Measurements from ENCODE around the gene PAX9. TPM values are rescaled to one million over a fixed set of nuclear protein-coding genes. Genes with fewer than 3 reads are reported as not detected.
"Not testable (repeated sequence)": the region's sequence is repeated elsewhere in the genome, so short reads cannot be mapped to it uniquely, and the experiment has no call there.

The PAX9 gene
- total RNA-seq, 1 donor = not detected

- H3K4me1 ChIP-seq (ENCODE audit: insufficient read depth, low read length) = no peaks in the 10 kb centered on the region
Measured at GRCh38 chr14:36682338-36682737, 20.7 kb downstream of the PAX9 start.

GRCh38 chr14:36683083-36683724 is 21.5 kb downstream of the PAX9 start:
- Histone ChIP-seq H3K9me3 (ENCODE audit: low read depth, low read length) (no peaks in the 10 kb centered on the region), H3K27me3 (ENCODE audit: insufficient read depth, low read length) (peaks cover 4% of the 10 kb centered on the region), H3K4me1 (ENCODE audit: insufficient read depth, low read length) (no peaks in the 10 kb centered on the region), H3K4me3 (ENCODE audit: low read length) (no peak overlapping the region)

More at GRCh38 chr14:36682338-36682737, 20.7 kb downstream of the PAX9 start:
- Histone ChIP-seq H3K27me3 (ENCODE audit: insufficient read depth, low read length) (peaks cover 6% of the 10 kb centered on the region), H3K4me3 (ENCODE audit: low read length) (no peak overlapping the region), H3K9me3 (ENCODE audit: low read depth, low read length) (no peaks in the 10 kb centered on the region)

GRCh38 chr14:36684946-36685345 is 23.3 kb downstream of the PAX9 start:
- no peaks in the 10 kb centered on the region for H3K9me3 ChIP-seq (ENCODE audit: low read depth, low read length)
- no peaks in the 10 kb centered on the region for H3K4me1 ChIP-seq (ENCODE audit: insufficient read depth, low read length)
- H3K4me3 ChIP-seq (ENCODE audit: low read length) = no peak overlapping the region
- H3K27me3 ChIP-seq (ENCODE audit: insufficient read depth, low read length) = peaks cover 4% of the 10 kb centered on the region

DNA sequence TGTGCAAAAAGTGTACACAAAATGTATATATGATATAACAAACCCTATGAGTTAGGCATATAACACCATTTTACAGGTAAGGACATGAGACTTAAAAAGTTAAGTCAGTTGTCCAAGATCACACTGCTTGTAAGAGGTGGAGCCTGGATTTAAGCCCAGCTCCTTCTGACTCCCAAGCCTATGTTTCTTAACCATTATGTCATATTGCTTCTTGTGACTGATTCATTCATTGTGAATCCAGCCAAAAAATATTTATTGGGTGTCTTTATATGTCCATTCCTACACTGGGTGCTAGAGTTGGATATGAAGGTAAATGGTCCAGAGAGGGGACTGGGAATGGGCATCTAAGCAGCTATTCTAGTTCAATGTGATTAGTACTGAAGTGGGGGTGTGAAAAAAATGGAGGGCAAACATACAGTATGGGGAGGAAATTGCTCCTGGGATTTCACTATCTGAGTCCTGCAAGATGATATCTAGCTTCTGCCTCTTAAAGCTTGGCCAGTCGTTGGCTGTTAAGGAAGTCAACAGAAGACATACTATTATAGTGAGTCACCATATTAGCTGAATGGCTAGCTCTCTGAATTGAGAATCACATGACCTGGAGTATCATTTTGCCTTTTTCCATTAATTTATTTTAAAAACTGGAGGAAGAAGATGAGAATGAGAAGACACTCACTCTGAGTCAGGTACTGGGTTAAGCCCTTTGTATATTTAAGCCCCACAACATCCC is 28.8 kb downstream of the PAX9 start:
- H3K4me3 ChIP-seq (ENCODE audit: low read length) = no peak overlapping the region
- H3K4me1 ChIP-seq (ENCODE audit: insufficient read depth, low read length) = no peaks in the 10 kb centered on the region

DNA sequence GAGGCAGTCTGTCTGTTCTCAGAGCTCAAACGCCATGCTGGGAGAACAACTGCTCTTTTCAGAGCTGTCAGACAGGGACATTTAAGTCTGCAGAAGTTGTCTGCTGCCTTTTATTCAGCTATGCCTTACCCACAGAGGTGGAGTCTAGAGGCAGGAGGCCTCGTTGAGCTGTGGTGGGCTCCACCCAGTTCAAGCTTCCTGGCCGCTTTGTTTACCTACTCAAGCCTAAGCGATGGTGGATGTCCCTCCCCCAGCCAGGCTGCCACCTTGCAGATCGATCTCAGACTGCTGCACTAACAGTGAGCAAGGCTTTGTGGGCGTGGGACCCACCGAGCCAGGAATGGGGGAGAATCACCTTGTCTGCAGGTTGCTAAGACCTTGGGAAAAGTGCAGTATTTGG is 37.8 kb downstream of the PAX9 start:
- H3K27me3 ChIP-seq (ENCODE audit: insufficient read depth, low read length); H3K4me1 ChIP-seq (ENCODE audit: insufficient read depth, low read length); H3K9me3 ChIP-seq (ENCODE audit: low read depth, low read length); H3K4me3 ChIP-seq (ENCODE audit: low read length): not testable (repeated sequence)

More for the DNA sequence above, 28.8 kb downstream of the PAX9 start:
- Histone ChIP-seq H3K9me3 (ENCODE audit: low read depth, low read length) (no peaks in the 10 kb centered on the region), H3K27me3 (ENCODE audit: insufficient read depth, low read length) (no peaks in the 10 kb centered on the region)

DNA sequence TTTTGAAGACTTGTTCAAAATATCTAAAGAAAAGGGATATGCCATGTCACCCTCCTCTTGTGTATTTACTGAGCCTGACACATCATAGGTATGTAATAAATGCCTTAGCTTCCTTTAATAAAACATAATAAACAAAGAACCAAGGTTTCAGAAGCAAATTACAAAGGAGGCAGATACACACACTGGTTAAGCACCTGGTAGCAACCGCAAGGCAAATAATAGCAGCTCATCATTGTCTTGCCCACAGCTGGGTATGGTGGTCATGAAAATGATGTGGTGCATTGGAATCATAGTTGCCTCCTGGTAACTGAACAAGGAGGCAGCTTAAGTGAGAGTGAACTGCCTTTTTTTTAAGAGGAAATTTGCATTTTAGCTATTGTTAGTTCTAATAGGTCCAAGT is 39.0 kb downstream of the PAX9 start:
- Histone ChIP-seq H3K9me3 (ENCODE audit: low read depth, low read length) (no peaks in the 10 kb centered on the region), H3K4me1 (ENCODE audit: insufficient read depth, low read length) (no peaks in the 10 kb centered on the region), H3K4me3 (ENCODE audit: low read length) (no peak overlapping the region), H3K27me3 (ENCODE audit: insufficient read depth, low read length) (no peaks in the 10 kb centered on the region)

GRCh38 chr14:36701132-36701531 is 39.5 kb downstream of the PAX9 start:
- no peaks in the 10 kb centered on the region for H3K4me1 ChIP-seq (ENCODE audit: insufficient read depth, low read length)
- no peaks in the 10 kb centered on the region for H3K9me3 ChIP-seq (ENCODE audit: low read depth, low read length)
- H3K4me3 ChIP-seq (ENCODE audit: low read length) = no peak overlapping the region
- H3K27me3 ChIP-seq (ENCODE audit: insufficient read depth, low read length) = no peaks in the 10 kb centered on the region

DNA sequence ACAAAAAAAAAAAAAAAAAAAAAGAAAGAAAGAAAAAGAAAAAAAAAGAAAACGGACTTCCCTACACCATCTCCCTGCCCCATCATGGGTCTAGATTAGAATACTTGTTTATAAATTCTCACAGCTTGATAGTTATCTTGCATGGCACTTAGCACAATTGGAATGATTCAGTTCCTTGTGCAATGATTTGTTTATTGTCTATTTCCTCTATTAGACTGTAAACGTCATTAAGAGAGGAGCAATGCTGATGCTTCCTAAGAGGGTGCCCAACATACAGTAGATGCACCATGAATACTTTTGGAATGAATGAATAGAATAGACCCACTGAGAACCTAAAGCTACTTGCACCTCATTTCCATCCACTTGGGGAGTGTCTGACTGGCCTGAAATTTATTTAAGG is 40.8 kb downstream of the PAX9 start:
- no peaks in the 10 kb centered on the region for H3K27me3 ChIP-seq (ENCODE audit: insufficient read depth, low read length)

DNA sequence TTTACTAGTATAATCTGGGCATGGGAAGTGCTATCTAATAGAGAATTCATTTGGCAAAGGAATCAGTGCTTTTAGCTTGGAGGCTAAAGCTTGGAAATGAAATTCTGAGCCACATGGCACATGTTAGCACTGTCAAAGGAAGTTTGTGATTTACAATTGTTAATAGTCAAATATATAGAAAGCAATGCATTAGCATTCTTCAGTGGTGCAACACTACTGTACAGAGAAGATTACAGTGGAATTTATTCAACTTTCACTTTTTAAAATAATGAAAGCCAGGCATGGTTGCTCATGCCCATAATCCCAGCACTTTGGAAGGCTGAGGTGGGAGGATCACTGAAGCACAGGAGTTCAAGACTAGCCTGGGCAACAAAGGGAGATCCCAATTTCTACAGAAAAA is 45.9 kb downstream of the PAX9 start:
- Histone ChIP-seq H3K9me3 (ENCODE audit: low read depth, low read length) (no peaks in the 10 kb centered on the region), H3K4me3 (ENCODE audit: low read length) (no peak overlapping the region), H3K4me1 (ENCODE audit: insufficient read depth, low read length) (no peaks in the 10 kb centered on the region), H3K27me3 (ENCODE audit: insufficient read depth, low read length) (no peaks in the 10 kb centered on the region)

More for the DNA sequence above, 40.8 kb downstream of the PAX9 start:
- no peaks in the 10 kb centered on the region for H3K9me3 ChIP-seq (ENCODE audit: low read depth, low read length)
- H3K4me1 ChIP-seq (ENCODE audit: insufficient read depth, low read length) = no peaks in the 10 kb centered on the region
- no peak overlapping the region for H3K4me3 ChIP-seq (ENCODE audit: low read length)

- H3K4me1 ChIP-seq (ENCODE audit: insufficient read depth, low read length) = no peaks in the 10 kb centered on the region
Measured at GRCh38 chr14:36713960-36714703, 52.5 kb downstream of the PAX9 start.

DNA sequence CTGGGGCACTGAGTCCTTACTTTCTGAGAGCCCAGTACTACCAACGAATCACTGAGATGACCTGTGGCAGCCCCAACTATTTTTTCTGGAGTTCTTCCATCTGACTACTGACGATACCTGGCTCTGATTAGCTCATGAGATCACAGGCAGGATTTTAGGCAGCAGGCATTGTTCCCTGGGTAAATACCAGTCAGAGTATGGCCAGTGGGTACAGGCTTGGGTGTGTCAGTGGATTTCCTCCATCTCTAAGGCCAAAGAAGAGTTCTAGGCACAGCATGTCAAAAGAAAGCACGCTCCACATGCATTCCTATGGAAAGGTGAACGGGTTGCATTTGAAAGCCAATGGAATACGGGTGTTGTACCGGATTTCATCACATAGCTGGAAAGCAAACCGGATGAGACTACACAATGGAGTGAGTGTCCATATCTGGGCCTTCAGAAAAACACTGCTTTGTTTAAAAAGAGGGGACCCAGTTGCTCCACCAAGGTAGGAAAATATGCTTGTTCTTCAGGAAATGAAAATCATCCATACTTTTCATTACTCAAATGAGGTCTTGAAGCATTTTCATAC is 55.0 kb downstream of the PAX9 start:
- H3K9me3 ChIP-seq (ENCODE audit: low read depth, low read length) = no peaks in the 10 kb centered on the region
- no peaks in the 10 kb centered on the region for H3K4me1 ChIP-seq (ENCODE audit: insufficient read depth, low read length)
- no peak overlapping the region for H3K4me3 ChIP-seq (ENCODE audit: low read length)
- H3K27me3 ChIP-seq (ENCODE audit: insufficient read depth, low read length) = no peaks in the 10 kb centered on the region

More at GRCh38 chr14:36713960-36714703, 52.5 kb downstream of the PAX9 start:
- Histone ChIP-seq H3K9me3 (ENCODE audit: low read depth, low read length) (no peaks in the 10 kb centered on the region), H3K27me3 (ENCODE audit: insufficient read depth, low read length) (no peaks in the 10 kb centered on the region), H3K4me3 (ENCODE audit: low read length) (no peak overlapping the region)

DNA sequence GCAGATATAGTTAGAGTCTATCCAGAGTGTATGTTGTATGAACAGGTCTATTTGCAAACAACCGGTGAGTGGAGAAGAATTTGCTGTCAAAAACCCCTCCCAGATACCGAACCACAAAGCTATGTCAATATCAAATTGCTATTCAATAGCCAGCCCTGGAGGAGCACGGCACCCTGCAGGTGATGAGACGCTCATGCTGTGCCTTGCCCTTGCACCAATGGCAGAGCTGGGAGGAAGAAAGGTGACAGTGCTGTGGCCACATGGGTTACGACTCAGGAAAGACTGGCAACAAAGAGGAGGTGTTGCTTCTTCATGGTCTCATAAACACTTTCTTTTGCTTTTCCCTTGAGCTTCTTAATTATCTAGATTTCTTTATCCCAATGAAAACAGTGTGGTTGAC is 55.7 kb downstream of the PAX9 start:
- Histone ChIP-seq H3K27me3 (ENCODE audit: insufficient read depth, low read length) (no peaks in the 10 kb centered on the region), H3K9me3 (ENCODE audit: low read depth, low read length) (no peaks in the 10 kb centered on the region), H3K4me3 (ENCODE audit: low read length) (no peak overlapping the region), H3K4me1 (ENCODE audit: insufficient read depth, low read length) (no peaks in the 10 kb centered on the region)

DNA sequence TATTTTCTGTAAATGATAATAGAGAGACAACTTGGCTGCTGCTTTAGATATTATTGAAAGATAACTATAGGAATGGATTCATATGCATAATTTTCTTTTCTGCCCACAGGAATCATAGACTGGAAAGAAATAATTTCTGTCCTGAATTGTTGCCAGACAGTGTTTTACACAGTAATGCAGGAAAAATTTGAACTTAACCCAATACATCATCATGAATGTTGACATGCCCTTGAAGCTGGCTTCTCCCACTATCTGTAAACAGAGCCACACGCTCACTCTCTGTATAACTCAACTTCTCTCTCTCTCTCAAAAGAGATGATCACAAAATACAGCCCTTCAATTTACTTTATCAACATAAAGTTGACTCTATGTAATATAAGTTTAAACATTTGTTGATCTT is 56.6 kb downstream of the PAX9 start:
- Histone ChIP-seq H3K4me3 (ENCODE audit: low read length) (no peak overlapping the region), H3K9me3 (ENCODE audit: low read depth, low read length) (no peaks in the 10 kb centered on the region), H3K4me1 (ENCODE audit: insufficient read depth, low read length) (no peaks in the 10 kb centered on the region), H3K27me3 (ENCODE audit: insufficient read depth, low read length) (no peaks in the 10 kb centered on the region)

DNA sequence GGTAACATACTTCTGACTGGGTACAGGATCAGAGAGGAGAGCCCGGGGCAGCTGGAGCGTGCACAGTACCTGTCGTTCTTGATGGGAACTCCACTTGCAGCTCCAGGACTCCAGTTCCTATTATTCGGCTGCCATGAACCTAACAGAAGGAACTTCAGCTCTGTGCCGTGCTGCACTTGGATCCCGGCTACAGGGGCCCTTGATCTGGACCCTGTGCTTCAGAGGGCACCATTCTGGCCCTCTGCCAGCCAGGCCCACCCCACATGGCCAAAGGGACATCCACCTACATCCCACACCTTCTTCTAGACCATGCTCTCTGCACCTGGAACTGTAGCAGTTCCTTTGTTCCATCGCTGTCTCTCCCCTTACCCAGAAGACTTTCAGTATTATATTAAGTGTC is 58.2 kb downstream of the PAX9 start:
- H3K4me3 ChIP-seq (ENCODE audit: low read length) = no peak overlapping the region
- H3K27me3 ChIP-seq (ENCODE audit: insufficient read depth, low read length) = no peaks in the 10 kb centered on the region
- no peaks in the 10 kb centered on the region for H3K4me1 ChIP-seq (ENCODE audit: insufficient read depth, low read length)
- H3K9me3 ChIP-seq (ENCODE audit: low read depth, low read length) = no peaks in the 10 kb centered on the region

- no peaks in the 10 kb centered on the region for H3K4me1 ChIP-seq (ENCODE audit: insufficient read depth, low read length)
- H3K9me3 ChIP-seq (ENCODE audit: low read depth, low read length) = no peaks in the 10 kb centered on the region
- no peaks in the 10 kb centered on the region for H3K27me3 ChIP-seq (ENCODE audit: insufficient read depth, low read length)
- no peak overlapping the region for H3K4me3 ChIP-seq (ENCODE audit: low read length)
Measured at GRCh38 chr14:36720657-36721056, 59.0 kb downstream of the PAX9 start.
